DMS53 (cell line): ENCODE results near the gene EHD4.

Experiments
- DNase-seq: peaks from one replicate; lab custom pipeline; 2025; lab: John Stamatoyannopoulos, UW

The EHD4 gene

DNA sequence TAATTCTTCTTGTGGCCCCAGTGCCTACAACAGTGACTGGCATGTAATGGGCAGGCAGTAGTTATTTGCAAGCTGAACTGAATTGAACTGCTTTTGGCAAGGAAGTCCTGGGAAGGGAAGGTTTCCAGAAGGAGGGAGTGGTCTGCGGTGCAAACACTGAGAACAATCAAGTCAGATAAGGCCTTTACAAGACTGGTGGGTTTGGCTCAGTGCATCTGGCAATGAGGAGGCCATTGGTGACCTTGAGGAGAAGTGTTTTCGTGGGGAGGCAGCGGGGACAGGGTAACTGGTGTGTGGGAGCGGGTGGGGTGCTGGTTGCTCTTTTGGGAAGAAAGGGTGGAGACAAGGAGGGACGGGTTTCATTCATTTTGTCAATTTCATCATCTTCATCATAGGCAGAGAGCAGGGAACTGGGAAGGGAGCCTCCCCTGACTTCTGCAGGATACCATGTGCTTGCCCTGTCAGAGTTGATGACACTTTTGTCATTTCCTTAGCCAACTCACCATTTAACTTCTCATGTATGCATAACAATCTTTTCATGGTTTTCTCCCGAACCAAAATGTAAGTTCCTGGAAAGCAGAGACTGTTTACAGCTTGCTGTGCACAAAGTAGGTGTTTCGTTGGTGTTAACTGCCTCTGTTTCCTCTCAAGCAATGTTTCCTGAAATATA, 8.4 kb upstream of the EHD4 start:
- DNase-seq: no peak

DNA sequence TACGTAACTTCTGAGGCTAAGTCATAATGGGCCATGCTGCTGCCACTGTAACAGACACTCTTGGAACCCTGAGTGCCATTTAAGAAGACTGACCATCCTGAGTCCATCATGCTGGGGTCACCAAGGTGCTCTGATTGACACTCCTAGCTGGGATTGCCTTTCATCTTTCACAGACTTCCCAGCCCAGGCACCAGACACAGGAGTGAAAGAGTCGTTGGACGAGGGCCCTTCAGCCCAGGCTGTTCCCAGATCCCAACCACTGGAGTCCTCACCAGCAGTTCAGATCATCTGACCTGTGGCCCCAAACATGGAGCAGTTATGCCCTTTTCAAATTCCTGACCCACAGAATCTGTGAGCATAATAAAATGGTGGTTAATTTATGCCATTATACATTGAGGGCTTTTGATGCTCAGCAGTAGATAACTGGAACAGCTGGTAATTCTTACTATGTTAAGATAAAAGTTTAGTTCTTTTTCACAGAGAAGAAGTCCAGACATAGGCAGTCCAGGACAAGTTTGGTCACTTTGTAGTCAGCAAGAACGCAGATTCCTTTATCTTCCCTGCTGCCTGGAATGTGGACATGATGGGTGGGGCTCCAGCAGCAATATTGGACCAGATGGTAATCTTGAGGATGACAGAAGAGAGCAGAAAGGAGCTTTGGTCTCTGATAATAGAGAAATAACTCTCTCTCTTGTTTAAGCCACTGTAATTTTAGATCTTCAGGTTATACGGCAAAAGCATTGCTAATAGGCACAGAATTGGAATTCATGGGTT, 7.3 kb upstream of the EHD4 start:
- no peak for DNase-seq

DNA sequence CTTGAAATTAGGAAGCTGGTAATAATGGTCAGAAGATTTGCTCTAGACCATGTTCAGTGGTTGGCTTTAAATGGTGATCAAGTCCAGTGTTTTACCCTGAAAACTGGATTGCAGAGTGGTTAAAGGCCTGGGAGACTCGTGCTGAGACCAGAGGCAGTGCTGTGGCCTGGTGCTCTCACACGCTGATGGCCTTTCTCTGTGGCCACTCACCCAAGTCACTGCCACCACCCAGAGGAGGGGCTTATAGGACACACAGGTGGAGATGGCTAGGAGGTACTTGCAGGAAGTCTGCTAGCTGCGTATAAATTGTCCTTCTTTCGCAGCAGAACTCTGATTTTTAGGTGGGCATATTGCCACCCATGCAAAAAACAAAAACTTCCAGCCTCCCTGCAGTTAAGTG, 6.2 kb upstream of the EHD4 start:
- no peak for DNase-seq

DNA sequence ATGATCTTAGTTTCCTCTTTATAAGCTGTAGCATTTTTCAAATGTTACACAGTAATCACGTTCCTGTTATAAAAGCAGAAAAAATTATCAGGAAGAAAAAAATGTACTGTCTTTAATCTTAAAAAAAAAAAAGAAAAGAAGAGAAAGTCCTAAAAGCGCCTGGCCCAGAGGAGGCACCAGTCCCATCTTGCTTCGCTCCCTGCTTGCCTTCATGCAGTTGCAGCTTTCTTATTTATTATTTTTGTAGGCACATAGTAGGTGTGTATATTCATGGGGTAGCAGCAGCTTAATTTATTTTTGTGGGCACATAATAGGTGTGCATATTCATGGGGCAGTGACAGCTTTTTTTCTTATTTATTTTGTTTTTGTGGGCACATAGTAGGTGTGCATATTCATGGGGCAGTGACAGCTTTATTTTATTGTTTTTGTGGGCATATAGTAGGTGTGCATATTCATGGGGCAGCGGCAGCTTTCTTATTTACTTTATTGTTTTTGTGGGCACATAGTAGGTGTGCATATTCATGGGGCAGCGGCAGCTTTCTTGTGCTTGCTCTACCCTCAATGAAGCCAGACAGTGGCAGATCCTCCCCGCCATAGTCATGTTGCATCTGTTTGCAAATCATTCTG, 5.5 kb upstream of the EHD4 start:
- no peak for DNase-seq

DNA sequence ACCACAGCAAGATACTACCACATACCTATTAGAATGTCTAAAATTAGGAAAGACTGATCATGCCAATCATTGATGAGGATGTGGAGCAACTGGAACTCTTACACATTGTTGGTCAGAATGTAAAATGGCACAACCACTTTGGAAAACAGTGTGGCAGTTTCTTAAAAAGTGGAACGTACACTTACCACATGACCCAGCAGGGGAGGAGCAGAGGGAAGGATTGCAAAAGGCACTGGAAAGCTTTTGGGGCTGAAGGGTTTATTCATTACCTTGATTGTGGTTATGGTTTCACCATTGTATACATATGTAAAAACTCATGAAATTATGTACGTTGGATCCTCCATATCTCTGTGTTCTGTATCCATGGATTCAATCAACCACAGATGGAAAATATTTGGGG, 3.3 kb upstream of the EHD4 start:
- no peak for DNase-seq

- no peak for DNase-seq
These were observed 1.7 kb upstream of the EHD4 start for GRCh38 chr15:41974041-41974440.

- DNase-seq: peak; percentile 64
These were observed 483 bp downstream of the EHD4 start for GRCh38 chr15:41971895-41972252.

- peak; percentile 78 for DNase-seq
These were observed 1.1 kb downstream of the EHD4 start for GRCh38 chr15:41971089-41971894.

- DNase-seq: no peak
These were observed 1.9 kb downstream of the EHD4 start for GRCh38 chr15:41970456-41970855.

DNA sequence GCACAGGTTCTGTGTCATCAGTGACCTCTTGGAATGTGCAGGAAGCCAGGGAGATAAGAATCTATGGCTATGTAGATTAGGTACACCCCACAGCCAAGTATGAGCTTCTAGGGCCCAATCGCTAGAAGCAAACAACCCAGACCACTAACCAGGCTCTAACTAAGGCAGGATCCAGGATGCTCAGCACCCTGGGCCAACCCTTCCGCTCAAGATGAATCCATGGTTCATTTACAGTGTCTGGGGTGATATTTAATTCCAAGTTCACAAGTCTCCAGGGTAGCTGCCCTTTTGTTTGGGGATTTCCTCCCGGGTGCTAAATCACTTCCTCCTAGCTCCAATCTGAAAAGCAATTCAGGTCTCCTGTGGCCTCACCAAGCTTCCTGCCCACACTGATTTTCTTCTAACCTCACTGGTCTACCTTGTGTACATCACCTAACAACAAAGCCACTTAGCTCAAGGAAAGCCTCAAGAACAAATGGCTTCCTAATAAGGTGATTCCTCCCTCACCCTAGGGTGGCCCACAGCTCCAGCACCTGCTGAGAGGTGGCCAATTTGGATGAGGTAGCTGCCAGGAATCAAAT, 2.4 kb downstream of the EHD4 start:
- no peak for DNase-seq

GRCh38 chr15:41968701-41969100, 3.7 kb downstream of the EHD4 start:
- DNase-seq: no peak

DNA sequence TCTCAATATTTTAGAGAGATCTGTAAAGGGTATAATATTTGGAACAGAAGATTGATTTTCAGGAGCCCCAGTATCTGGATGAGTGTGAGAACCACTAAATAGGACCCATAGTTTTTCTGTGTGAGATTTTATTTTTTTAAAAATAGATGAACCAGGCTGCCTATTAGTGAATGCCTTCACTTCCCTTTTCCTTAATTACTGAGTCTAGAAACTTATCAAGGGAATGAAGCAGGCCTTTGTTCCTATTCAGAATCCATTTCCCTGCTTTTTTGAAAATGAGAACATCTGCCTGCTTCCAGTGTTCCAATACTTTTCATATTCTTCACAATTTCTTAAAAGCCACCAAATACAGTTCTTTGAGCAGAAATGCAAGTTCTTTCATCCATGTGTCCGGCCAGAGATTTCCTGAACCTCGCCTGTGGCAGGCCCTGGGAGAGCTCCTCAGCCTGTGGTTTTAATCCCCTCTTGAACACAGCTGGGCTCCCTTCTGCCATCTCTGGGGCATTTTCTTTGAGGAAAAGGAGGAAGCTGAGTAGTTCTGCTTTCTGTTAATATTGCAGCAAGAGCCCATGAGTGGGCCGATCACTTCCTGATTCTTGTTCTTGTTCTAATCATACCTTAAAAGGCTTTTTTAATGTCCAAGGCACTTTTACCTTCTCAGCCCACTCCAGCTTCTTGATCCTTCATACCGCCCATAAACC, 4.7 kb downstream of the EHD4 start:
- no peak for DNase-seq

DNA sequence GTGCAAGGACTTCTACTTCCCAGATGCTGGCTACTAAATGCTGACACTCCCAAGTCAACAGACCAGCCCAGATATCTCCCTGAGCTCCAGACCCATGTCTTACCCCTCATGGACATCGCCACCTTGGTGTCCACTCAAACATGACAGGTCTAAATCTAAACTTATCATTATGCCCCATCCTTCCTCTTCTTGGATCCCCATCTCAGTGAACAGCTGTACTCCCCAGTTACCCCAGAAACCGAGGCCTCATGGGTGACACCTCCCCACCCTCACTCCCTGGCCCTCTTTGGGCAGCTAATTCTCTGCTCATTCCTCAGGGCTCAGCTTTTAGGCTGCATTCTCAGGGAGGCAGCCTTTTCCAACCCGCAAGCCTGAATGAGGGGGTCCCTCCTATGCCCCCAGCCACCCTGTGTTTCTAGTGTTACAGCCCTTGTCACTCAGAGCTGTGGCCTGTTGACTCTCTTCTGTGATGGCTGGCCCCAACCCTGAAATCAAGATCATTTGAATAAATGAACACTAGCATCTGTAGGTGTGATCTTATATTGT, 5.4 kb downstream of the EHD4 start:
- DNase-seq: no peak

DNA sequence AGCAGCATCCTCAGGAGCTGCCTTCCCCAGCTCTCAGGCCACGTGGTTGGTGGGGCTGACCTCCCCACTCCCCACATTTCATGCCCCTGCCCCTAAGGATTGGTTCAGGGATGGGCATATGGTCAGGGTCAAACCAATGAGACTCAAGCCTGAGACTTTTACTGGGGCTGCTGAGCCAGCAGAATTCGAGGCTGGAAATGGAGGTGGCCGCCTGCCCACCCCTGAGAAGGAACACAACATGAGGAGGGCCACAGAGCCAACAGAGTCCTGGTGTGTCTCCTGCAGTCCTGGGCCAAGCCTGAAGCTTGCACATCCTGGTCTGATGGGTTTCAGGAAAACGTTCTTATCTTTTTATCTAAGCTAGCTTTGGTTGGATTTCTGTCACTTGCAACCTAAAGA, 5.9 kb downstream of the EHD4 start:
- no peak for DNase-seq

GRCh38 chr15:41965441-41966413, 6.6 kb downstream of the EHD4 start:
- no peak for DNase-seq

DNA sequence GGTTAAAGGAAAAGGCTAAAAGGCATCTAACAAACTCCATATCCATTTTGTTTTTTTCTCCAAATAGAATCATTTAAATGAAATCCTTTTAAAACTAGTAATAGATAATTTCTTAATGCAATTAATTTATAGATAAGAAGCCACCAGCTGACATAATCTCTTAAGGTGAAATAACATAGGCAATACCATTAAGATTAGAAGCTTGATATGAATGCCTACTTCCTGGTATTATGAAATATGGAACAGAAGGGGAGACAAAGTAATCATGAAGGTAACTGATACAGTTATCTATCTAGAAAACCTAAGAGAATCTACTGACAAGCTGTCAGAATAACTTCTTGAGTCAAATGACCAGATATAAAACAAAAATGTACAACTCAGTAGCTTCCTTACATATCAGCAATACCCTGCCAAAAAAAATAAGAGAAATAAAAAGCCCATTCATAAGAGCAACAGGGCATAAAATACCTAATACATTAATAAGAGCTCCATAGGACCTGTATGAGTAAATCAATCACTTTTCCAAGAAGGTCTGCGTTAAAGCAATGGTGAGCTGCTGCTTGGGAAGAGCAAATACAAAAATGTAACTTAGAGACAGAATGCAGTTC, 10.7 kb downstream of the EHD4 start:
- DNase-seq: no peak

DNA sequence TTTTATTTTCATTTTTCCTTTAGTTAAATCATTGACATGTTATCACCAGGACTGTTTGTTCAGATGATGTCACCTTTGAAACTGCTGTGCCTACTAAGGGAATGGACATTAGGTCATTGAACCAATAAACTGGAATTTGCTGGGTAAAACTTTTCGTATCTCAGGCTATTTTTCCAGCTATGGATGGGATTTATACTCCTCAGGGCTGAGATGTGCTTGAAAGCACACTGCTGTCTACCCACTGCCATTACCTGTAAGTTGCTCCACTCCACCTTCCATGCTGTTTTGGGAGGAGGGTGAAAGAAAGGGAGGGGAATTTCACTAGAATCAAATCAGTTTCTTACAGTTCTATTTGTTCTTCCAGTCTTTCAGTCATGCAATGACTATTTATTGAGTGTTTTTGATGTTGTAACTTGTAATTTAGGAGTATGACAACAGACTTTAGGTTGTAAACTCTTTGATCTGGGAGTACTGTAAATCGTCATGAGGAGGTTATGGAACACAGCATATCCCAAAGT, 11.3 kb downstream of the EHD4 start:
- peak; percentile 50 for DNase-seq

DNA sequence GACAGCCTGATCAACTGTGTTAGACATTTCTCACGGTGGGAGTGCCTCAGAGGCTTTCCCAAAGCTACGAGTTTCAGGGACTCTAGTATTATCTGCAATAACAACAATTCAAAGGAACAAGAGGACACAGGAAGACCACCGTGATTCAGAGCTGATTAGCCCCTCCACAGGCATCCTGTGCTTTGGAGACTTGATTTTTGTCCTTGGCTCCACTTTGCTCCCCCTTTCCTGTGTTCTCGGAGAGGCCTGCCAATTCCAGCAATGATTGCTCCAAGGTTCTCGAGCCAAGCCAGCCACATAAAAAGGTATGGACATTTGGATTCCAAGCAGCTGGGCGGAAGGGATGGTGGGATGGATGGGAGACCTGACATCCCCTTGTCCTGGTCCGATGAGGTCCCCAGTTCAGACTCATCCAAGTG, 14.3 kb downstream of the EHD4 start:
- no peak for DNase-seq
